ENCODE results near the gene MAP3K7CL.

The MAP3K7CL gene

GRCh38 chr21:29149808-29150425 is 19.5 kb downstream of the MAP3K7CL start:
- DNase-seq (ENCODE audit: low read depth) = no peak
- H3K4me3 ChIP-seq (ENCODE audit: low read depth, low read length) = no peak overlapping the region
- TF ChIP-seq MYC (IDR thresholded peaks at IDR 0.05; ENCODE audit: low read depth, low read length) (no peak), CTCF (IDR thresholded peaks at IDR 0.05; ENCODE audit: low read depth, low read length) (no peak), MAX (IDR thresholded peaks at IDR 0.05; ENCODE audit: low read depth, low read length) (no peak), POLR2A (IDR thresholded peaks at IDR 0.05; ENCODE audit: extremely low read depth, insufficient read length) (no peak)

- TF ChIP-seq POLR2A (IDR thresholded peaks at IDR 0.05; ENCODE audit: extremely low read depth, insufficient read length) (no peak), MAX (IDR thresholded peaks at IDR 0.05; ENCODE audit: low read depth, low read length) (no peak), MYC (IDR thresholded peaks at IDR 0.05; ENCODE audit: low read depth, low read length) (no peak), CTCF (IDR thresholded peaks at IDR 0.05; ENCODE audit: low read depth, low read length) (no peak)
- no peak overlapping the region for H3K4me3 ChIP-seq (ENCODE audit: low read depth, low read length)
- no peak for DNase-seq (ENCODE audit: low read depth)
Measured at GRCh38 chr21:29151931-29152330, 21.5 kb downstream of the MAP3K7CL start.

- no peak for DNase-seq (ENCODE audit: low read depth)
- no peak for TF ChIP-seq POLR2A (IDR thresholded peaks at IDR 0.05; ENCODE audit: extremely low read depth, insufficient read length)
- TF ChIP-seq MAX (IDR thresholded peaks at IDR 0.05; ENCODE audit: low read depth, low read length) = no peak
- no peak for TF ChIP-seq MYC (IDR thresholded peaks at IDR 0.05; ENCODE audit: low read depth, low read length)
- TF ChIP-seq CTCF (IDR thresholded peaks at IDR 0.05; ENCODE audit: low read depth, low read length) = no peak
Measured at GRCh38 chr21:29152916-29153315, 22.5 kb downstream of the MAP3K7CL start.

GRCh38 chr21:29154270-29154669 is 23.8 kb downstream of the MAP3K7CL start:
- no peak for TF ChIP-seq CTCF (IDR thresholded peaks at IDR 0.05; ENCODE audit: low read depth, low read length)
- no peak for TF ChIP-seq MAX (IDR thresholded peaks at IDR 0.05; ENCODE audit: low read depth, low read length)
- no peak for DNase-seq (ENCODE audit: low read depth)
- no peak overlapping the region for H3K4me3 ChIP-seq (ENCODE audit: low read depth, low read length)

More at GRCh38 chr21:29152916-29153315, 22.5 kb downstream of the MAP3K7CL start:
- no peak overlapping the region for H3K4me3 ChIP-seq (ENCODE audit: low read depth, low read length)

- no peak overlapping the region for H3K4me3 ChIP-seq (ENCODE audit: low read depth, low read length)
- peak; percentile 18 for DNase-seq (ENCODE audit: low read depth)
- TF ChIP-seq MAX (IDR thresholded peaks at IDR 0.05; ENCODE audit: low read depth, low read length) (no peak), POLR2A (IDR thresholded peaks at IDR 0.05; ENCODE audit: extremely low read depth, insufficient read length) (no peak), MYC (IDR thresholded peaks at IDR 0.05; ENCODE audit: low read depth, low read length) (no peak), CTCF (IDR thresholded peaks at IDR 0.05; ENCODE audit: low read depth, low read length) (no peak)
Measured at GRCh38 chr21:29155118-29155932, 24.9 kb downstream of the MAP3K7CL start.

Data from NB4 (cell line).